ENCODE results near the gene ARPC2.

GRCh38 chr2:218192902-218193430 lies 24.0 kb upstream of the ARPC2 start:
- TF ChIP-seq CTCF (IDR thresholded peaks at IDR 0.05) (no peak), POLR2A (IDR thresholded peaks at IDR 0.05) (no peak), EP300 (IDR thresholded peaks at IDR 0.05) (no peak), POLR2AphosphoS5 (IDR thresholded peaks at IDR 0.05) (no peak)

All from gastroesophageal sphincter (tissue), 3 donors.